Heart right ventricle (tissue), 16 donors: ENCODE measurements around the gene PRKCD. TPM values are rescaled to one million over a fixed set of nuclear protein-coding genes. Genes with fewer than 3 reads are reported as not detected.

ENCODE experiments used
- ATAC-seq, 8 donors: fragments of 200-7000 bp; cut with Tn5 transposase; one replicate each; pipeline ENCODE4 v1.9.1; 2020; ENCODE audit warnings: mild to moderate bottlenecking in 8 of 8, moderate library complexity in 8 of 8, moderate number of reproducible peaks in 1 of 8
- DNase-seq, 2 donors: peaks; one replicate each; pipeline ENCODE4 v3.0.0-alpha.2; 2020
- H3K27ac ChIP-seq, 10 donors: fragments of 200-600 bp; sonication (generic) in 2 of 10; one replicate each; pipeline versions ENCODE4 v1.5.0 to v1.8.0; 2020 to 2022; ENCODE audit warnings: mild to moderate bottlenecking in 3 of 10
- H3K27me3 ChIP-seq, 7 donors: fragments of 200-600 bp; one replicate each; pipeline ENCODE4 v1.8.0; 2021 to 2022; ENCODE audit warnings: mild to moderate bottlenecking in 2 of 7
- H3K36me3 ChIP-seq, 9 donors: fragments of 200-600 bp; sonication (generic) in 1 of 9; one replicate each; pipeline versions ENCODE4 v1.5.0 to v1.8.0; 2020 to 2022; ENCODE audit warnings: mild to moderate bottlenecking in 2 of 9
- H3K4me1 ChIP-seq, 9 donors: fragments of 200-600 bp; sonication (generic) in 1 of 9; one replicate each; pipeline versions ENCODE4 v1.5.0 to v1.8.0; 2020 to 2022; ENCODE audit warnings: mild to moderate bottlenecking in 4 of 9
- H3K4me3 ChIP-seq, 10 donors: fragments of 200-600 bp; sonication (generic) in 2 of 10; one replicate each; pipeline versions ENCODE4 v1.5.0 to v1.8.0; 2020 to 2022; ENCODE audit warnings: mild to moderate bottlenecking in 7 of 10, moderate library complexity in 2 of 10
- H3K9me3 ChIP-seq, 11 donors: fragments of 200-600 bp in 10 of 11; sonication (generic) in 2 of 11; one replicate each; pipeline versions ENCODE4 v1.5.0 to v1.8.0; 2013 to 2022; ENCODE audit warnings: mild to moderate bottlenecking in 2 of 11, control low read depth in 1 of 11, moderate library complexity in 1 of 11
- CTCF ChIP-seq, 9 donors: fragments of 200-600 bp; sonication (generic) in 2 of 9; IDR thresholded peaks; one replicate each; pipeline versions ENCODE4 v1.5.0 to v1.8.0; 2021 to 2022; ENCODE audit warnings: antibody characterized with exemption in 9 of 9, mild to moderate bottlenecking in 5 of 9, moderate library complexity in 1 of 9
- WGBS, 2 donors: extraction: QIAGEN DNeasy Blood & Tissue Kit; methylation state at CpG; one replicate each; pipeline ENCODE4 v1.1.7; 2013; ENCODE audit warnings: inconsistent platforms in 1 of 2; 5-methylcytosine and 5-hydroxymethylcytosine counted together
- intact Hi-C, 10 donors: fragments of 100-400 bp; cut with DNase I; formaldehyde crosslinking; loops; one replicate each; pipeline versions ENCODE4 v1.11.1 to v1.14.2; 2022
- long read RNA-seq, 3 donors: library from polyadenylated mRNA; unstranded; transcript quantifications; one replicate each; pipeline ENCODE4 v2.0.0, GENCODE V29; 2020 to 2021
- polyA plus RNA-seq, 2 donors: library from polyadenylated mRNA; stranded (reverse); fragments of 200-250 nt; gene quantifications; one replicate each; pipeline ENCODE4 v1.2.3, GENCODE V29; 2013
- total RNA-seq, 10 donors: library from RNA; stranded (reverse); fragmentation: NEBNext Ultra II Directional in 3 of 10; extraction: Animal tissue kit (Norgen Biotek cat#: 25700) in 3 of 10; gene quantifications; one replicate each; pipeline versions ENCODE4 v1.2.1 to v1.2.4, GENCODE V29; 2021 to 2023
- donor health status: Arrhythmogenic right ventricular cardiomyopathy.
- donor health status: ischemic (EF 13 %, LVEDD 7.1; RV severe dilation, severe dysfunction).
- donor health status: healthy with polysubstance abuse.
- donor health status: DM: no; HTN: yes; CAD: no.
- donor health status: DM: no; HTN: no; CAD: no.
- donor health status: ischemic (EF 25% LVEDD 6.9; RV normal size, moderate dysfunction).
- donor health status: ischemic (EF 25% LVEDD 5.7; RV mildly dilated, moderate dysfunction).
- donor health status: healthy.
- donor health status: DM: yes; HTN: yes; CAD: no.
- donor health status: Ischemic cardiomyopathy.
- donor health status: ischemic (EF 35%, LVEDD 5.7; RV mildly dilated, moderate dysfunction).
- donor health status: nonischemic (EF 11% LVEDD 7.7; RV severe dilation, severe dysfunction).
- donor health status: DM: yes; HTN: yes; CAD: no.
- donor health status: PGD.
- donor health status: ischemic (EF 29% LVEDD 5.4; RV normal size, mild dysfunction).
- donor health status: nonischemic (EF 23%, LVEDD 6.1; RV moderate dilation, normal function).

PRKCD gene
- total RNA-seq (10 to 100 TPM in 4 of 10 donors, 1 to 10 TPM in 6; 6.6 to 28.3 (median 7.7) TPM), polyA plus RNA-seq (10 to 100 TPM in 1 of 2 donors, 1 to 10 TPM in 1; 8.6 to 11.5 TPM)
- long read RNA-seq, donor 1, transcript PRKCD-202 (18 exons, 2,810 nt), result major isoform, 20 of 47 reads
- long read RNA-seq, donor 1, transcript PRKCD-201 (19 exons, 2,680 nt), result minor isoform, 17 of 47 reads
- long read RNA-seq, donor 1, partial matches to known transcripts, result 4 of 47 reads
- long read RNA-seq, donor 1, other reads (novel, unspliced or antisense), result 6 of 47 reads
- long read RNA-seq, donor 2, transcript PRKCD-202 (18 exons, 2,810 nt), result minor isoform, 7 of 41 reads
- long read RNA-seq, donor 2, transcript PRKCD-201 (19 exons, 2,680 nt), result major isoform, 11 of 41 reads
- long read RNA-seq, donor 2, partial matches to known transcripts, result 8 of 41 reads
- long read RNA-seq, donor 2, other reads (novel, unspliced or antisense), result 15 of 41 reads
- long read RNA-seq, donor 3, transcript PRKCD-202 (18 exons, 2,810 nt), result major isoform, 6 of 20 reads
- long read RNA-seq, donor 3, partial matches to known transcripts, result 9 of 20 reads
- long read RNA-seq, donor 3, other reads (novel, unspliced or antisense), result 4 of 20 reads

GRCh38 chr3:53160660-53161449 is at the start of gene PRKCD:
Gene PRKCD (plus strand): TSS chr3:53161209. CDS start chr3:53178423, 17,214 bp downstream.
- WGBS, 2 donors, result 0% methylated on average over 67 to 88 of the region's 88 CpGs
- H3K27me3 ChIP-seq, result peaks cover 0 to 12% (median 0%) of the 10 kb centered on the region in 7 donors
- DNase-seq (peak; percentile 79 to 89), ATAC-seq (peak; percentile 82 to 93 (median 88))
- H3K9me3 ChIP-seq, result no peaks in the 10 kb centered on the region
- peaks cover 5 to 56% (median 35%) of the 10 kb centered on the region in 9 donors for H3K4me1 ChIP-seq
- intact Hi-C loops, result loop anchor here in 5 of 10 donors (1.0 to 5.0 kb wide), 4 partner anchors 30 to 39 kb away; partner anchors contain the start of gene RFT1 (in 2 of the 5)
- peak within 1 kb of the TSS; percentile 58 to 94 (median 88) for H3K4me3 ChIP-seq
- peak; percentile 13 to 64 (median 54) for TF ChIP-seq CTCF (IDR thresholded peaks at IDR 0.05)
- peak within 1 kb of the TSS; percentile 60 to 95 (median 85) for H3K27ac ChIP-seq
- peaks cover 0 to 3% (median 0%) of the 10 kb centered on the region in 9 donors for H3K36me3 ChIP-seq

- TF ChIP-seq CTCF (IDR thresholded peaks at IDR 0.05), result no peak
- H3K36me3 ChIP-seq, result peaks cover 0 to 88% (median 9%) of the 10 kb centered on the region in 9 donors
- ATAC-seq (peak in 1 of 8 donors; percentile 5), DNase-seq (no peak)
- H3K27me3 ChIP-seq, result no peaks in the 10 kb centered on the region
- intact Hi-C loops, result no loop called here
- peak overlapping the region in 5 of 10 donors; percentile 4 to 88 (median 47) for H3K27ac ChIP-seq
- H3K9me3 ChIP-seq, result no peaks in the 10 kb centered on the region
- H3K4me1 ChIP-seq, result peaks cover 0 to 43% (median 12%) of the 10 kb centered on the region in 9 donors
- WGBS, 2 donors, result 72 to 73% methylated on average over 3 of the region's 3 CpGs
- no peak overlapping the region for H3K4me3 ChIP-seq
These were observed 49.2 kb upstream of the PRKCD start for GRCh38 chr3:53111822-53112221.

GRCh38 chr3:53113293-53114010 is 47.6 kb upstream of the PRKCD start:
- no peaks in the 10 kb centered on the region for H3K27me3 ChIP-seq
- no peak overlapping the region for H3K4me3 ChIP-seq
- WGBS, 2 donors, result 53 to 68% methylated on average over 1 of the region's 1 CpG
- peaks cover 0 to 43% (median 12%) of the 10 kb centered on the region in 9 donors for H3K4me1 ChIP-seq
- H3K9me3 ChIP-seq, result no peaks in the 10 kb centered on the region
- peak; percentile 76 to 82 for DNase-seq
- peaks cover 0 to 88% (median 24%) of the 10 kb centered on the region in 9 donors for H3K36me3 ChIP-seq
- intact Hi-C loops, result loop anchor here (1.0 to 2.0 kb wide), 4 partner anchors 81 to 83 kb away; no protein-coding TSS in a partner anchor
- H3K27ac ChIP-seq, result peak overlapping the region in 9 of 10 donors; percentile 47 to 92 (median 78)
- peak; percentile 76 to 95 (median 90) for ATAC-seq
- no peak for TF ChIP-seq CTCF (IDR thresholded peaks at IDR 0.05)
